Tongue (tissue), 2 donors: Measurements from ENCODE around the gene ACSS1. TPM values are rescaled to one million over a fixed set of nuclear protein-coding genes. Genes with fewer than 3 reads are reported as not detected.
A peak's percentile ranks its signal among the peaks of the same experiment; 100 is the strongest.

ENCODE experiments used
- DNase-seq: peaks from one replicate; pipeline ENCODE4 v3.0.0-alpha.2; 2015
- total RNA-seq: library from RNA; depleted of rRNA; stranded (reverse); fragments of >200 nt; gene quantifications from one replicate; pipeline ENCODE4 v1.2.3, GENCODE V29; 2014

The ACSS1 gene
- total RNA-seq, 1 donor from 2014 or later, result 21.3 TPM

DNA sequence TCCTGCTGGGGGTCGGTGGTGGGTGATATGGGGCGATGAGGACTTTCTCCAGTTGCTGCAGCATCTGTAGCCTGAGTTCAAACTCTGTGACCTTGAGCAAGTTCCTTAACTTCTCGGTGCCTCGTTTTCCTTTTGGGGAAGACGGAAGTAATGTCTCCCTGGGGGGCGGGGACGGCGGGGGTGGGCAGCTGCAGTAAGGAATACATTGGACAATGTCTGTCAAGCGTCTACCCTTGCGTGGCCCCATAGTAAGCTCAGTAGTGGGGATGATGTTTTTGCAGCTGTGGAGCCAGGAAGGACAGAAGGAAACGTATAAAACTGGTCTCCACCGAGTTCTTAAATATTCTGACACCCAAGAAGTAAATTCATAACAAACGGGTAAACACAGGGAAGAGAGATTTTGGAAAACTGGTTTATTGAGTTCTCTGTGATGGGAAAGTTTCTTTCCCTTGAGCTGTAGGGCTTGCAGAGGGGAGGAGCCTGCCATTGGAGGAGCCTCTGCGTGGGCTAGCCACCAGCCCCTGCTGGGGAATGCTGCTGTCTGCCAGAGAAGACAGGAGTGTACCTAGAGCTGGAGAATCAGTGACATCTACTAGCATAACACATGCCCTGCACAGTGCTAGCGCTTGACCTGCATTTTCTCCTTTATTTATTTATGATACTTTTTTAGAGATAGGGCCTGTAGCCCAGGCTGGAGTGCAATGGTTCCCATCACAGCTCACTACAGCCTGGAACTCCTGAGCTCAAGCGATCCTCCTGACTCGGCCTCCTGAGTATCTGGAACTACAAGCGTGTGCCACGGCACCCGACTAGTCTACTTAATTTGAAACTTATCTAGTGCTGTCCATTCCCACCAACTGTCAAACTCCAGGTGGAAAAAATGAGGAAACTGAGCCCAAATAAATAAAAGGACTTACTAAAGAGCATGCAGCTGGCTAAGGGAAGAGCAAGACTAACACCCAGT, 1.2 kb upstream of the ACSS1 start:
- peak; percentile 68 for DNase-seq

DNA sequence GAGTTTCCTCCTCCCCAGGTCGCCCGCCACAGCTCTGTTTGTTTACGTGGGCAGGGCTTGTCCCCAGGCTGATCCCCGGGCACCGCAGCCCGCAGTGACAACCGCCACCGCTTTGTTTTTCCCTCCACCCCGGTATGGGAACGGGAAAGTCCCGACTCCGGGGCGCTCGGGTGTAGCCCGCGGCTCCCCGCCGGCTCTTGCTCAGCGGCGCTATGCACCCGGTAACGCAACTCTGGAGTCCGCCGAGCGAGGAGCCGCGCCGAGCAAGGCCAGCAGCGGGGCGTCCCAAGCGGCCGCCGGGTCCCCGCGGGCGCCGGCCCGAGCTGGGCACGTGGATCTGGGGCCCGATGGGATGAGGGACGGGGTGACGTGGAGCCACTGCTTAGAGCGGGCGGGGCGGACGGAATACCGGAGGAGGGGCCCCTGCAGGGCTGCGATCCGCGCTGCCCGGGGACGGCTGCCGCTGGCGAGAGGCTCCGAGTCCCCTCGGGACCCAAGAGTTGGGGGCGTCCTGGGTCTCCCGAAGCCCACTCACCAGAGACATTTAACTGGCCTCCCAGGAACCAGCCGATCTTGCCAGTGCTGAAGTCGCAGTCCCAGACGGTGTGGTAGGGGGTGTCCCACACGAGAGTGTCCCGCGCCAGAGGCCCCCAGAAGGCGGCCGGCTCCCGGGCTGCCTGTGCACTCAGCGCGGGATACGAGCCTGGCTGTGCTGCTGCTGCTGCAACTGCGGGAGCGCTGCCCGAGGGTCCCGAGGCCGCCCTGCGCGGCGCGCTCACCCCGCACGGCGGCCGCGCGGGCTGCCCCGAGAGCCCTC, 497 bp downstream of the ACSS1 start:
- peak; percentile 71 for DNase-seq

DNA sequence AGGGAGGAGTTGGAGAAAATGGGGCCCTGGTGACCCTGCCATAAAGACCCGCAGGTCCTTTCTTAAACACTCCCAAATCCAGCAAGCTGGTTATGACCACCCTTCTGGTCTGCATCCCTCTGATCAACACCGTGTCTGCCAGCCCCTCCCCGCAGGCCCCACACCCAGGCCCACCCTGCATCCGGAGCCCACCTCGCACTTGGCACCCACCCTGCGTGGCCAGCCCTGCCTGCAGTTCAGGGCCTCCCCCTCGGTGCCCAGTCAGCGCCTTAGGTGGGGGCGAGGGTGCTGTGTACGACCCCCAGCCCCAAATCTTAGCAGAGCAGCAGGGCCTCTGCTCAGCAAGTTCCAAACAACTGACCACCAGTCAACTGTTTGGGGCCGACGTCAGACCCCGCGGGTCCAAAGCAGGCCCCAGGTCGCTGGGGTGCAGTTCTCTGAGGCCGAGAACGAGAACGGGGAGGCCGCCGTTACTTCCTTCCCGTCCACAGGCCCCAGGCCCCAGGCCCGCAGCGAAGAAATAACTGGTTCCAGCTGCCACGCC, 1.2 kb downstream of the ACSS1 start:
- DNase-seq, result no peak

DNA sequence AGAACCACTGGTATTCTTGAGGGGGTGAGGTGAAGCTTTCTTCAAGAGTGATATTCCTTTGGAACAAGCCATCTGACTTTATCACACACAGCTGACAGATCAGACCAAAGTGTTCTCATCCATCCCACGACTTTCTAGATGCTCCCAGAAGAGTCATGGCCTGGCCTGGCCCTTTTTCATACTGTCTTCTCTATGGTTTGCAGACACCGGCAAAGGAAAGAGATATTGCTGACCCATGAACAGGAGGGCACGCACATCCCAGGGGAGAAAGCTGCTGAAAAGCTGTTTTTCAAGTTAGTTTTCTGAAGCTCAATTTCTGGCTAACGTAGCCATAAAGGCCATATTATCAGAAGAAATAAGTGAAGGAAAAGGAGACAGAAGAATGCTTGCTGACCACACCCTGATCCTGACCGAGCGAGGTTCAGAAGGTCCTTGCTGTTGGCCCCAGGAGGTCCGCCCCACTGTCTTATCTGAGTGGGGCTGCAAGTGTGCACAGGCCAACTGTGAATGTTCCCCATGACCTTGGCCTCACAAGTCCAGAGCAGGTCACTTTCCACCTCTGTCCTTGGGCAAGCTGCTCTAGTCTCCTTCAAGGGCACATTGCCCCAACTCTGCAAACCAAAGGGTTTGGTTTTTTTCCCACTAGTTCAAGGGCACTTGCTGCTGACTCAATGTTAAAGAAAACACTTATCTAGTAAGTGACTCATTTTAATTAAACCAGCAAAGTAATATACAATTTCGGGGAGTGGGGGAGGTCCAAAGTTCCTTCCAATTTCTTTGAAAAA, 2.0 kb downstream of the ACSS1 start:
- DNase-seq, result no peak

DNA sequence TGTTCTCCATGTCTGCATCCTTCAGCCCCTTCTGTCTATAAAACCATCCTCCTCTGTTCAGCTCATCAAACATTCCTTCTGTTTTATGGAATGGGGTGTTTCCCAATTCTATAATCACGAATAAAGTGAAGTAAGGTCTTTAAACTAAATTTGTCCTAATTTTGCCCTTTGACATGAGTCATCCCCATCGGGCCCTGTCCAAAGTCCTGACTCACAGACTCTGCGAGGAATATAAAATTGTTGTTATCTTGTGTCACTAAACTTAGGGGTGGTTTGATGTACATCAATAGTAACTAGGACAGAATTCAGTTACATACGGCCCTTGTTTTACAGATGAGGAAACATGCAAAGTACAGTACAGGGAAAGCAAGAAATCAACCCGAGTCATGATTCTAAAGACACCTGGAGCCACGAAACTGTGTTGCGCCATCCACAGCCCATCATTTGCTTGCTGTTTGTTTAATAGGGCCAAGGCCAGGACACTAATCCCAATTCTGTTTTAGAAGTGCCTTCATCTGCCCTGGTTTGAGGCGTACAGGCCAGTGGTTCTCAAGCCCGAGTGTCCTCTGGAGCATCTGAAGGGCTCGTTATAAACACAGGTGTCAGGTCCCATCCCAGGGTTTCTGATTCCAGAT, 2.8 kb downstream of the ACSS1 start:
- no peak for DNase-seq

DNA sequence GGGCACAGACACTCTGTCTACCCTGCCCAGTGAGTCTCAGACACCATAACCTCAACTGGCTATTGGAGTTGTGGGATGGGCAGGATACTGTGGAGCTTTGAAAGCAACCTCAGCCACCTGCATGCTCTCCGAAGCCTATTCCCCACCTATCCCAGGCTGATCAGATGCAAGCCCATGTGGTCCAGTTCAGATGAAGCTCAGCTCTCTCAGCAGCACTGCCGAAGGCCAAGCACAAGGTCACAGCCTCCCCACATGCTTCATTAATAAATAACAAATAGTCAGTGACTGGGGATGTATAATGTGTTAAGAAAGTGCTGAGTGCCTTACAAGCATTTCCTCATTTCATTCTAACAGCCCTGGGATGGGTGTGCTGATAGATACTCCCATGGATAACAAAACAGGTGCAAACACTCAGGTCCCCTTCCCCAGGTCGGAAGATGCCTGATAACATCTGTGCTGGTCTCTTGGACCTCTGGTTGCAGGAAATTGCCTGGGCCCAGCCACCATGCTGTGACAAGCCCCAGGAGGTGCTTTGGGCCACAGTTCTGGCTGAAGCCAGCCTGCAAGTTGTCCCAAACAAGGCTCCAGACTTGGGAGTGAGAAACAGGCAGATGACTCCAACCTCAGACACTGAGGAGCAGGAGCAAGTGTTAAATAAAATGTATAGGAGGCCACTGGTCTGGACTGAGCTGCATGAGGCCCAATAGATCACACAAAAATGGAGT, 3.7 kb downstream of the ACSS1 start:
- no peak for DNase-seq

DNA sequence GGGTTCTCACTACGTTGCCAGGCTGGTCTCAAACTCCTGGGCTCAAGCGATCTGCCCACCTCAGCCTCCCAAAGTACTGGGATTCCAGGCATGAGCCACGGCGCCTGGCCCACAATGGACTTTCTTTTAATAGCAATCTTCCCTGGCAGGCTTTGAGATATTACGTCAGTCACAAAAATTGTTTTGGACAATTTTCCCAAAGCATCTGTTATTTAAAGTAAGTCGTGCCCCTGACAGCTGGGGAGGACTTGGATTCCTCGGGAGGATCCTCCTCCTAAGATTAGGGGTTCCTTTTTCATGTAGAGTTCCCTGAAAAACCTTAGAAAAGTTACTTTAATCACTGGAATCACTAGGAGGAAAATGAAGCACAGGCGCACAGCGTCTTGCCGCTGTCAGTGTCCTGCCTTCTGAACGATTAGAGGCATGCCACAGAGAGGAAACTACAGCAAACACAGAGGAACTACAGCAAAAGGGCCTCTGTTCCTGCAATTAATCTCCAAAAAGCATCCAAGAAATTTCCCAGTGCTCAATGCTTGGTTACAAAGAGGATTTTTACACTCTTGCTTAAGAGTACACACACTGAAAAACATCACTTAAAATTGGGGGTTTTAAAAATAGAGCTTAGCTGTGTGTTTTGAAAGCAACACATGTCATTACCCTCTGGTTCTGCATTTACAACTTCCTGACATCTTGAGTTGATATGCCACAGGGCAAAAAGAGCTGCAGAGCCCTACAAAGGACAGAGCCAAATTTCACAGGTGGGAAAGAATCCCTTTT, 4.5 kb downstream of the ACSS1 start:
- DNase-seq, result peak; percentile 93

DNA sequence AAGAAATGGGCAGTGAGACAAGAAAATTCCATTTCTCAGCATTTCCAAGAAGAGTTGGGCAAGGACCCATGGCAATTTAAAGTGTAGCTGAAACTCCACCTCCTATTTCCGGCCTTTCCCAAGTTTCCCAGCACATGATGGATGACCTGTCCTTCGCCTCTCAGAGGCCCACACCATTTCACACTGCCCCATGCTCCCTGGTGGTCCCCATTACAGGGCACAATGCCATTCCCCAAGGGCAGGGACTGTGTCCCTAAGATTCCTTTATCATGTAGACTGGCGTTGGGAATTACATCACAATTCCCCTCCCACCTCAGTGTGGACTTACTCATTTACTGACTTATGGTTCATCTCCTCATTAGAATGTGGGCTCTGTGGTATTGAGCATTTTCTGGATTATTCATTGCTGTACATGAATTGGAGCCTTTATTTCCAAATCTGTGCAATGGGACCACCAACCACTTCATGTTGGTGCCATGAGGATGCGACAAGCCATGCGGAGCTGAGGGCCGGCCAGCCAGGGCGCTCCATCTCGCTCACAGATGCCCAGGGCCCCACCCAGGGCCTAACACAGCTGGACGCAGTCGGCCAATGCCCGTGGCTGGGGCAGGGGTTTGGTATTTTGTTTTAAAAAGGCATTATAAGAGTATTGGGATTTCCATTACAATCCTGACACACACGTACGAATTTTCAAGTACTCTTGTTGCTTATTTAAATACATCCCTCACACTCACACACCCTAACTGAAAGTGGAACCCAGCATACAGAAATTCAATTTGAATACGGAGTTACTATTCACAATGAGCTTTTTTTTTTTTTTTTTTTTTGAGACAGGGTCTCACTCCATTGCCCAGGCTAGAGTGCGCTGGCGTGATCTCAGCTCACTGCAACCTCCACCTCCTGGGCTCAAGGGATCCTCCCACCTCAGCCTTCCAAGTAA, 5.4 kb downstream of the ACSS1 start:
- DNase-seq, result no peak

DNA sequence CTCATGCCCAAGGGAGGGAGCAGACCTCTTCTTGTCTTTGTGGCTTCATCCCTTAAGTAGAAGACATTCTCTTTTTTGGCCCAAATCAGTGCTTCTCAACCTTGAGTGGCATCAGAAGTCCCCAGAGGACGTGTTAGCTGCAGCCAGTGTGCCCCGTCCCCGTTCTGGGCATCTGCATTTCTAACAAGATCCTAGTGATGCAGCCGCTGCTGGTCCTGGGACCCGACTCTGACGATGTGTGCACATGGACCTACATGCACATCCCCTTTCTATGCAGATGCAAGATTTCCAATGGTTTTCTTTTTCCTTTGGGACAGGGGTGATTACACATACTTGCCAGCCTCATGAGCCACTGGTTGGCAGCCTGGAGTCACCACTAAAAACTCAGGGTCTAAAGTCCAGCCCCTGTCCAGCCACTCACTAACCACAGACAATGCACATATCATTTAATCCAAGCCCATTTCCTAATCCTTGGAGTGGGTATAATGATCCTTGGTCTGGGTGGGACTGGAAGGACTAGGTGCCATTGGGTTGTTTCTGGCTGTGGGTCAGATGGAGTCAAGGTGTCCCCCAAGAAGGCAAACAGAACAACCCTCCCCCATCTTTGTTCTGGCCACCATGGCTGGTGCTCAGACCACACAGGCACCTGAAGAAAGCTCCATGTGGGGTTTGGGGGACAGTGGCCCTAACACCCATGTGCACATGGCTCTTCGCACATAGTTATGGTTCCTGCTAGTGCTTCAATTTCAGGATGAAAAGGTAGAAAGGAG, 6.4 kb downstream of the ACSS1 start:
- DNase-seq, result no peak

DNA sequence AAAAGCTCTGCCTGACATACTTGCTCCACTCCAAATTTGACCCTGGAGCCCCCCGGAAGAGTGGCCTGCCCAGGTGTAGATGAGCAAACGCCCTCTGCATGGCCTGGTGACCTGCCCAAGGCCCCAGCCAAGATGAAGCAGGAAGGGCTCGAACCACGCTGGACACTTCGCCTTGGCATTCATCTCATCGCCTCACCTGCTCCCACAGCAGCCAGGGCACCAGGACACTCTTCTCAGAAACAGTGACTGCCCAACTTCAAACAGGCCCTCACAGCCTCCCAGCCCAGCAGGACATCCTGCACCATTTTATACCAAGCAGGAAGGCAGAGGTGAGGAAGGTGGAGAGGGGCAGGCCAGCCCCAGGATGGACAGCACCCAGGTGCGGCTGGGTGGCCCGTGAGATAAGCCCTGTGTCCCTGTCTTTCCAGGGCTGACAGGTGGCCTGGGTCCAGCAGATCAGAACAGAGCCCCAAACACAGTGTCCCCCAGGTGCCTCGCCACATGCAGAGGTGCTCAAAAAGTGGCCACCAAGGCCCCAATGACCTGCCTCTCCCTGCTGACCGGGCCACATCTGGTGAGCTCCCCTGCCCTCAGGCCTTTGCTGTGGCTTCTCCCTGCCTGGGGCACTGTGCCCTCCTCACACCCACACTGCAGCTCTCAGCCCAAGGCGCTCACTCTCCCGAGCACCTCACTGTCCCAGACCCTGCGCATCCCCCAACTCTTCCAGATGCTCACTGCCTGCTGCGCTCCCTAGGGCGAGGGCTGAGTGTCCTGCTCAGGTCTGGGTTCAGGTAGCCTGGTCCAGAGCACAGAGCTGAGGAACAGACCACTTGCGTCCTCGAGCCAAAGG, 7.2 kb downstream of the ACSS1 start:
- DNase-seq, result no peak

DNA sequence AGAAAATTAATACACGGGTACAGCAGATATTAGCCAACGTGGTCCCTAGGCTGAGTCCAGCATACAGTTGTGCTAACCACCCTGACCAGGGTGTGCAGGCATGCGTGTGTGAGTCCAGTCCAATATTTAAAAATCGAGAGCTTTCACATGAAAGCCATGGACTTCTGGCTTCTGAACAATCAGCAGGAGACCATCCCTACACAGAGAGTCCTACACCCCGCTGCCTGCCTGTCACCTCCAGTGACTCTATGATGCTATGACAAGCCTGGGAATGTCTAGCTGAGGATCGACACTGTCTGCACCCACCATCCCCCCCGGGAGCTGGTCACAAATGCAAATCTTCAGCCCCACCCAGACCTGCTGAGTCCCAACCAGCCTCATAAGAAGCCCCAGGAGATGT, 7.9 kb downstream of the ACSS1 start:
- no peak for DNase-seq

DNA sequence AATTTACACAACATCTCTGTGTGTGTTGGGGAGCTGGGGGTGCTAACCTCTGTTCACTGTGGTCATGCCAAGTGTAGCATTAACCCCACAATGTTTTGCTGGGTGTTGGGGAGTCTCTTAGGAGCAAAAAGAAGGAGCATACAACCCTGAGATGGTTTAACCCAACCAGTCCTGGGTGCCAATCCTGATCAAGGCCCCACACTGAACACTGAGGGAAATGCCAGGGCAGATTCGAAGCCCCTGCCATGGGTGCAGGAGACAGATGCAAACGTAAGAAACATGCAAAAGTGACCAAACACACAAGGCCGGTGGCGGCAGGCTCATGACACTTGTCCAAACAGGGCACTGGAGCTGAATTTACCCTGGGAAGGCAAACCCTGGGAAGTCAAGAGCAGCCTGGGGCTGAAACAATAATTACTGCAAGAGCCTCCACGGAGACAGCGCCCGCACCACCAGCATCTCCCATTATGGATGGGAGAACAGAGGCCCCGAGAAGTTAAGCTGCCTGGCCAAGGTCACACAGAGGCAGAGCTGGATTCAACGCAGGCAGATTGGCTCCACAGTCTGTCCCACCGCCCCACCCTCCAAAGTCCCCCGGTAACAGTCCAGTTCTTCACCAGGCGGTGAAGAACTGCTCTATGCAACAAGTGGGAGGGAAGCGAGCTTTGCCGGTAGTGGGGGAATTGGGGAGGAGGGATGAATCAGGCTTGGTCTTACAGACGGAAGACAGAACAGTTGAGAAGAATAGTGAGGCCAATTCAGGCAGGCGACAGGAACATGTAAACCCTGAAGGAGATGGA, 8.5 kb downstream of the ACSS1 start:
- no peak for DNase-seq

DNA sequence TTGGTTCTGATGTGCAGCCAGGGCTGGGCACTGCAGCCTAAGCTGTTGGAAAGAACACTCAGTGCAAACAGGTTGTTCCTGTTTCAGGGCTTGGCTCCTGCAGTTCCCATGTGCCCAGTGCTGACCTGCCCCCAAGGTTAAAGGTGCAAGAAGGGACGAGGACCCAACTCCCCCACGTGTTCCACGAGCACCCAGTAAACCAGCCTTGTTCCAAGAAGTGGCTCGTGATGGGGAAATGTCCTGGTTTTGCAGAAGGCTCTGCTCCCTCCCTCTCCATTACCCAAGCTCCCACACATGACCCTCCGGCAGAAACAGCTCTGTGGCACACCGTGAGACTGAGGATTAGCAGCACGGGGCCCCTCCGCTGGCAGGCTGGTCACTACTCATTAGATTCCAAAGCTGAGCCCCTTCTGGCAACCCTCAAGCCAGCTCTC, 9.4 kb downstream of the ACSS1 start:
- no peak for DNase-seq

DNA sequence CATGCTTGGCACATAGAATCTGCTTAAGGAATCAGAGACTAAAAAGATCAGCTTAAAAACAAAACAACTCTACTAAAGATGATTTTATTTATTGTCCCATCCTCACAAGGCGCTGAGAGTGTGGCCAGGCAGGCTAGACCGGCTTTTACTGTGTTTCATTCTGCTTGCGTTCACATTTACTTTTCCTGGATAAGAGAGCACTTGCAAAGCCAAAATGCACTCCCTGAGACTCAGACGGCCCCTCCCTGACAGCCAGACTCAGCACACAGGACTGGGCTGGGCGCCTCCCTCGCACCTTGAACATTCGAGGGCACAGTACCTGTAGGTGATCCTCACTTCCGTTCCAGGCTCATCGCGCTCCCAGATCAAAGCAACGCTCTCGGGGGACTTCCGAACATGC, 10.2 kb downstream of the ACSS1 start:
- no peak for DNase-seq

DNA sequence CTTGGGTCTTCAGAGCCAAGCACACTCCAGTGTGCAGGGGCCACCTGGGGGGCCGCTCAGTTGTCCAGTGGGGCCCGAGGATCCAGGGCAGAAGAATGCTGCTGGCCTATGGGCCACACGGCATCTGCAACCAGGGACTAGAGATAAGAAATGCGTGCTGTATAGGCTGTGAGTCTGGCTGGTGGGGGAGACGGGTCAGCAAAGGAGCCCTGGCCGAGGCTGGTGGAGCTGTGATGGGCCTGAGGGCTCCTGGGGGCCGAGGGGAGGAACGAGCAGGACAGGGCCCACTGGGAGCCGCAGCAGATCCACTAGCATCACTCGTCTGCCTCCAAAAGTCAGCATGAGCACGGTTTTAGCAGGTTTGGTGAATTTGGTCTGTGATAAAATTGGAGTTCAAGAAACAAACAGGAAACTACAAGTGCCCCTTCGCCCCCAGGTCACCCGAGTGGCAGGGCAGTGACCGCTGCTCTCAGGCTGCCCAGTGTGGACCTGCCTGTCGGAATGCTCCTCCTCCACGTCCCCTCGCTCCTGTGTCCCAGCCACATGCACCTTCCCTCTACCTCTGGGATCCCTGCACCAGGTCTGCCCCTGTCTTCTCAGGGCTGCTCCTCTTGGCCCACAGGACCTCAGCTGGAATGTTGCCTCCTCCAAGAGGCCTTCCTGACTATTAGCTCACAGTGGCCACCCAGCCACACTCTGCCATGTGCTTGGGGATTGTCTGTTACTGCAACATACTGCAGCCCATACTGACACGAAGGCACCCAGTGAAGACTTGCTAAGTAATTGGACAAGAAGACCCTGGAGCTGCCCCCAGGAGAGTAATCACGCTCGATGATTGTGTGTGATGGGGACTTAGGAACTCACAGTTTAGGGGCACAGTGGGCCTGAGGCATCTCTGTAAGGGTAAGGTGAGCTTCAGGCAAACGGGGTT, 10.9 kb downstream of the ACSS1 start:
- DNase-seq, result no peak
